Measurements from ENCODE around the gene ZNF716. TPM values are rescaled to one million over a fixed set of nuclear protein-coding genes. Genes with fewer than 3 reads are reported as not detected.

The ZNF716 gene
- polyA plus RNA-seq, 1 of the 3 experiments (the other 2 are of a cell fraction), result not detected

DNA sequence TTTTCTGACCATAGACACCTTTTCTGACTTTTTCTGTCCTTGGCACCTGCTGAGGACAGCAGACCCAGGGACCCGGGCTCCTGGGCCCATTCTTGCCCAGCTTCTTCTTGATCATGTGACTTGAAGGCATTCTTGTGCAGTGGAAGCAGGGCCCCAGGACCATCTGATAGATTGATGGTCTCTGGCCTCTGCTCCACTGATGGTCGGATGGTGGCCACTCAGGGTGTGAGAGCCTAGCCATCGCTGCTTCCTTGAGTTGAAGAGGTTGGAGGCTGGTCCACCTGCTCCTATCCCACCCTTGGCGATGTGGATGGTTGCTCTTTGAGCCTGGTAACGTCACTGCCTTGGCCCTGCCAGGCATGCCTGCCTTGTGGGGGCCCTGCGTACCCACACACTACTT lies 37.8 kb upstream of the ZNF716 start:
- Histone ChIP-seq H4K20me1 (ENCODE audit: insufficient read depth) (no peaks in the 10 kb centered on the region), H3K9ac (no peak overlapping the region), H3K79me2 (ENCODE audit: insufficient read depth) (no peaks in the 10 kb centered on the region), H3K4me3 (ENCODE audit: low read depth in 2 of 2, low read length in 1 of 2) (no peak overlapping the region), H3K36me3 (replicated peaks in 1 of 2; ENCODE audit: control insufficient read depth in 1 of 2, insufficient read depth in 2 of 2, low read length in 1 of 2) (no peaks in the 10 kb centered on the region), H3F3A (replicated peaks; ENCODE audit: insufficient read depth) (no peaks in the 10 kb centered on the region), H3K27ac (ENCODE audit: low read depth in 2 of 2, low read length in 1 of 2) (no peak overlapping the region), H3K9me2 (no peaks in the 10 kb centered on the region), H2AFZ (ENCODE audit: low read depth) (no peak overlapping the region), H3K4me2 (no peak overlapping the region), H3K9me3 (no peaks in the 10 kb centered on the region), H3K4me1 (ENCODE audit: control insufficient read depth in 1 of 2, insufficient read depth in 2 of 2, low read depth in 1 of 2, low read length in 1 of 2) (no peaks in the 10 kb centered on the region), H3K27me3 (ENCODE audit: insufficient read depth) (no peaks in the 10 kb centered on the region)
- no peak for TF ChIP-seq YY1 (IDR thresholded peaks at IDR 0.05; ENCODE audit: low read depth)
- TF ChIP-seq, protein P1, sequence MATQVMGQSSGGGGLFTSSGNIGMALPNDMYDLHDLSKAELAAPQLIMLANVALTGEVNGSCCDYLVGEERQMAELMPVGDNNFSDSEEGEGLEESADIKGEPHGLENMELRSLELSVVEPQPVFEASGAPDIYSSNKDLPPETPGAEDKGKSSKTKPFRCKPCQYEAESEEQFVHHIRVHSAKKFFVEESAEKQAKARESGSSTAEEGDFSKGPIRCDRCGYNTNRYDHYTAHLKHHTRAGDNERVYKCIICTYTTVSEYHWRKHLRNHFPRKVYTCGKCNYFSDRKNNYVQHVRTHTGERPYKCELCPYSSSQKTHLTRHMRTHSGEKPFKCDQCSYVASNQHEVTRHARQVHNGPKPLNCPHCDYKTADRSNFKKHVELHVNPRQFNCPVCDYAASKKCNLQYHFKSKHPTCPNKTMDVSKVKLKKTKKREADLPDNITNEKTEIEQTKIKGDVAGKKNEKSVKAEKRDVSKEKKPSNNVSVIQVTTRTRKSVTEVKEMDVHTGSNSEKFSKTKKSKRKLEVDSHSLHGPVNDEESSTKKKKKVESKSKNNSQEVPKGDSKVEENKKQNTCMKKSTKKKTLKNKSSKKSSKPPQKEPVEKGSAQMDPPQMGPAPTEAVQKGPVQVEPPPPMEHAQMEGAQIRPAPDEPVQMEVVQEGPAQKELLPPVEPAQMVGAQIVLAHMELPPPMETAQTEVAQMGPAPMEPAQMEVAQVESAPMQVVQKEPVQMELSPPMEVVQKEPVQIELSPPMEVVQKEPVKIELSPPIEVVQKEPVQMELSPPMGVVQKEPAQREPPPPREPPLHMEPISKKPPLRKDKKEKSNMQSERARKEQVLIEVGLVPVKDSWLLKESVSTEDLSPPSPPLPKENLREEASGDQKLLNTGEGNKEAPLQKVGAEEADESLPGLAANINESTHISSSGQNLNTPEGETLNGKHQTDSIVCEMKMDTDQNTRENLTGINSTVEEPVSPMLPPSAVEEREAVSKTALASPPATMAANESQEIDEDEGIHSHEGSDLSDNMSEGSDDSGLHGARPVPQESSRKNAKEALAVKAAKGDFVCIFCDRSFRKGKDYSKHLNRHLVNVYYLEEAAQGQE (IDR thresholded peaks at IDR 0.05; ENCODE audit: low read depth, low read length), result no peak
- no peak for TF ChIP-seq GABPA (IDR thresholded peaks at IDR 0.05; ENCODE audit: low read depth)
- TF ChIP-seq EP300 (IDR thresholded peaks at IDR 0.05; ENCODE audit: borderline replicate concordance in 1 of 2, low read depth in 1 of 2, low read length in 1 of 2), result no peak
- no peak for TF ChIP-seq RCOR1 (IDR thresholded peaks at IDR 0.05; ENCODE audit: low read length)
- no peak for TF ChIP-seq CHD2 (IDR thresholded peaks at IDR 0.05; ENCODE audit: low read length, partially characterized antibody)
- no peak for TF ChIP-seq TCF12 (IDR thresholded peaks at IDR 0.05)
- no peak for TF ChIP-seq EZH2phosphoT487 (IDR thresholded peaks at IDR 0.05; ENCODE audit: borderline replicate concordance, low read depth)
- no peak for TF ChIP-seq ELF1 (IDR thresholded peaks at IDR 0.05)
- TF ChIP-seq, protein P2, sequence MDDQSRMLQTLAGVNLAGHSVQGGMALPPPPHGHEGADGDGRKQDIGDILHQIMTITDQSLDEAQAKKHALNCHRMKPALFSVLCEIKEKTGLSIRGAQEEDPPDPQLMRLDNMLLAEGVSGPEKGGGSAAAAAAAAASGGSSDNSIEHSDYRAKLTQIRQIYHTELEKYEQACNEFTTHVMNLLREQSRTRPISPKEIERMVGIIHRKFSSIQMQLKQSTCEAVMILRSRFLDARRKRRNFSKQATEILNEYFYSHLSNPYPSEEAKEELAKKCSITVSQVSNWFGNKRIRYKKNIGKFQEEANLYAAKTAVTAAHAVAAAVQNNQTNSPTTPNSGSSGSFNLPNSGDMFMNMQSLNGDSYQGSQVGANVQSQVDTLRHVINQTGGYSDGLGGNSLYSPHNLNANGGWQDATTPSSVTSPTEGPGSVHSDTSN (IDR thresholded peaks at IDR 0.05), result no peak
- no peak for TF ChIP-seq SIN3A (IDR thresholded peaks at IDR 0.05; ENCODE audit: borderline replicate concordance, low read depth, low read length)
- POLR2A ChIA-PET, result no interaction called here
- 0% methylated on average over 3 of the region's 6 CpGs for WGBS (ENCODE audit: low lambda C conversion rate)
- no peak for DNase-seq
- CTCF ChIA-PET, result no interaction called here

DNA sequence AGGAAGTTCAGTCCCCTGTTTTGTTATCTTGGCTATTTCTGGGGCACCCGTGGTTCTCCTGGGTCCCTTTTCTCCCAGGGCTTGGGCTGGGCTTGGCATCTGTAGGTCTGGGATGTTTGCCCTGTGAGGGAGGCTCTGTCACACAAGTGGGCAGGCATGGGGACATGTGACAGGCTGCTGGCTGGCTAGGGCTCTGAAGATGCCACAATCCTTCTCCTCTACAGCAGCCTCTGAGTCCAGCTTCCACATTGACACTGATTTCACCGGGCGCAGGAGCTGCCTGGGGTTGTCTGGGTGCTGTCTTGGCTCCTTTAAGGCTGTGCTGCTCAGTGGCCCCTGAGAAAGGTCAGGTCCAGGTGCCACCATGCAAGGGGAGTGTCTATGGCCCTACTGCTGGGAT lies 37.4 kb upstream of the ZNF716 start:
- no peak for TF ChIP-seq POLR2AphosphoS5 (IDR thresholded peaks at IDR 0.05; ENCODE audit: low read depth, low read length)
- TF ChIP-seq NRF1 (IDR thresholded peaks at IDR 0.05; ENCODE audit: low read depth, low read length), result no peak
- TF ChIP-seq SIN3A (IDR thresholded peaks at IDR 0.05; ENCODE audit: borderline replicate concordance, low read depth, low read length), result no peak
- no peak for TF ChIP-seq FOXM1 (IDR thresholded peaks at IDR 0.05; ENCODE audit: low read depth)
- TF ChIP-seq CHD2 (IDR thresholded peaks at IDR 0.05; ENCODE audit: low read length, partially characterized antibody), result no peak
- TF ChIP-seq FOXJ3 (CRISPR knock-in tag; IDR thresholded peaks at IDR 0.05), result no peak
- no peak for TF ChIP-seq MEF2A (IDR thresholded peaks at IDR 0.05; ENCODE audit: borderline replicate concordance, low read depth)
- no peak for TF ChIP-seq SMC3 (IDR thresholded peaks at IDR 0.05; ENCODE audit: low read depth, low read length)
- no peak for TF ChIP-seq NFIC (IDR thresholded peaks at IDR 0.05; ENCODE audit: borderline replicate concordance)
- no peak for TF ChIP-seq JUND (IDR thresholded peaks at IDR 0.05)
- no peak for TF ChIP-seq RFX5 (IDR thresholded peaks at IDR 0.05; ENCODE audit: low read length)
- TF ChIP-seq RXRA (IDR thresholded peaks at IDR 0.05; ENCODE audit: borderline replicate concordance, low read depth), result no peak
- TF ChIP-seq EP300 (IDR thresholded peaks at IDR 0.05; ENCODE audit: borderline replicate concordance in 1 of 2, low read depth in 1 of 2, low read length in 1 of 2), result no peak
- TF ChIP-seq TAF1 (IDR thresholded peaks at IDR 0.05; ENCODE audit: borderline replicate concordance, low read depth, low read length), result no peak
- no peak for TF ChIP-seq GATA2 (CRISPR knock-in tag; IDR thresholded peaks at IDR 0.05)
- TF ChIP-seq, protein P3, sequence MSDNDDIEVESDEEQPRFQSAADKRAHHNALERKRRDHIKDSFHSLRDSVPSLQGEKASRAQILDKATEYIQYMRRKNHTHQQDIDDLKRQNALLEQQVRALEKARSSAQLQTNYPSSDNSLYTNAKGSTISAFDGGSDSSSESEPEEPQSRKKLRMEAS (IDR thresholded peaks at IDR 0.05; ENCODE audit: low read depth), result no peak
- TF ChIP-seq ELF1 (IDR thresholded peaks at IDR 0.05), result no peak
- TF ChIP-seq RAD21 (IDR thresholded peaks at IDR 0.05; ENCODE audit: low read length), result no peak
- TF ChIP-seq TCF12 (IDR thresholded peaks at IDR 0.05), result no peak
- Histone ChIP-seq H3K9ac (no peak overlapping the region), H3K36me3 (replicated peaks in 1 of 2; ENCODE audit: control insufficient read depth in 1 of 2, insufficient read depth in 2 of 2, low read length in 1 of 2) (no peaks in the 10 kb centered on the region), H3K4me3 (ENCODE audit: low read depth in 2 of 2, low read length in 1 of 2) (no peak overlapping the region), H3K9me3 (no peaks in the 10 kb centered on the region), H3F3A (replicated peaks; ENCODE audit: insufficient read depth) (no peaks in the 10 kb centered on the region), H3K79me2 (ENCODE audit: insufficient read depth) (no peaks in the 10 kb centered on the region), H3K27ac (ENCODE audit: low read depth in 2 of 2, low read length in 1 of 2) (no peak overlapping the region), H4K20me1 (ENCODE audit: insufficient read depth) (no peaks in the 10 kb centered on the region), H2AFZ (ENCODE audit: low read depth) (no peak overlapping the region), H3K27me3 (ENCODE audit: insufficient read depth) (no peaks in the 10 kb centered on the region), H3K9me2 (no peaks in the 10 kb centered on the region), H3K4me2 (no peak overlapping the region), H3K4me1 (ENCODE audit: control insufficient read depth in 1 of 2, insufficient read depth in 2 of 2, low read depth in 1 of 2, low read length in 1 of 2) (no peaks in the 10 kb centered on the region)
- POLR2A ChIA-PET, result no interaction called here
- no peak for DNase-seq
- CTCF ChIA-PET, result no interaction called here
- 0% methylated on average over 3 of the region's 3 CpGs for WGBS (ENCODE audit: low lambda C conversion rate)

Data from SK-N-SH (cell line).